Progenitor cell of endocrine pancreas (in vitro differentiated cells): Measurements from ENCODE around the gene INPPL1. TPM values are rescaled to one million over a fixed set of nuclear protein-coding genes. Genes with fewer than 3 reads are reported as not detected.

Source experiments
- DNase-seq: peaks from one replicate; pipeline ENCODE4 v3.0.0; 2021; ENCODE audit warnings: low spot score; ENCODE audit not compliant: unreplicated experiment
- H3K27ac Mint-ChIP-seq: 2 replicates; pipeline ENCODE4 v1.8.0; 2021; ENCODE audit warnings: mild to moderate bottlenecking, moderate library complexity, mixed read lengths
- H3K27me3 Mint-ChIP-seq: 2 replicates; pipeline ENCODE4 v1.8.0; 2021; ENCODE audit warnings: mixed read lengths
- H3K36me3 Mint-ChIP-seq: 2 replicates; pipeline ENCODE4 v1.8.0; 2022; ENCODE audit warnings: mixed read lengths; ENCODE audit not compliant: insufficient read depth
- H3K4me1 Mint-ChIP-seq: 2 replicates; pipeline ENCODE4 v1.8.0; 2021; ENCODE audit warnings: low read depth, mixed read lengths
- H3K4me3 Mint-ChIP-seq: 2 replicates; pipeline ENCODE4 v1.8.0; 2021; ENCODE audit warnings: low read depth, mild to moderate bottlenecking, moderate library complexity, mixed read lengths
- H3K9me3 Mint-ChIP-seq: 2 replicates; pipeline ENCODE4 v1.8.0; 2021; ENCODE audit warnings: low read depth, mixed read lengths
- total RNA-seq: library from RNA; stranded (reverse); gene quantifications from 2 replicates; pipeline ENCODE4 v1.2.1, GENCODE V29; 2021
- TF ChIP-seq, protein P1 (sequence below): fragments of 200-600 bp; sonication (generic); IDR thresholded peaks from one replicate; pipeline ENCODE4 v1.5.0; 2021; ENCODE audit warnings: antibody characterized with exemption, mild to moderate bottlenecking; ENCODE audit not compliant: unreplicated experiment

Gene INPPL1
- total RNA-seq, 1 donor from 2014 or later: 394 TPM

- no peaks in the 10 kb centered on the region for H3K4me1 Mint-ChIP-seq
- H3K36me3 Mint-ChIP-seq: no peaks in the 10 kb centered on the region
- no peak for DNase-seq
- H3K27ac Mint-ChIP-seq: no peak overlapping the region
- TF ChIP-seq, protein P1, sequence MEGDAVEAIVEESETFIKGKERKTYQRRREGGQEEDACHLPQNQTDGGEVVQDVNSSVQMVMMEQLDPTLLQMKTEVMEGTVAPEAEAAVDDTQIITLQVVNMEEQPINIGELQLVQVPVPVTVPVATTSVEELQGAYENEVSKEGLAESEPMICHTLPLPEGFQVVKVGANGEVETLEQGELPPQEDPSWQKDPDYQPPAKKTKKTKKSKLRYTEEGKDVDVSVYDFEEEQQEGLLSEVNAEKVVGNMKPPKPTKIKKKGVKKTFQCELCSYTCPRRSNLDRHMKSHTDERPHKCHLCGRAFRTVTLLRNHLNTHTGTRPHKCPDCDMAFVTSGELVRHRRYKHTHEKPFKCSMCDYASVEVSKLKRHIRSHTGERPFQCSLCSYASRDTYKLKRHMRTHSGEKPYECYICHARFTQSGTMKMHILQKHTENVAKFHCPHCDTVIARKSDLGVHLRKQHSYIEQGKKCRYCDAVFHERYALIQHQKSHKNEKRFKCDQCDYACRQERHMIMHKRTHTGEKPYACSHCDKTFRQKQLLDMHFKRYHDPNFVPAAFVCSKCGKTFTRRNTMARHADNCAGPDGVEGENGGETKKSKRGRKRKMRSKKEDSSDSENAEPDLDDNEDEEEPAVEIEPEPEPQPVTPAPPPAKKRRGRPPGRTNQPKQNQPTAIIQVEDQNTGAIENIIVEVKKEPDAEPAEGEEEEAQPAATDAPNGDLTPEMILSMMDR: no peak
- peaks cover 2% of the 10 kb centered on the region for H3K9me3 Mint-ChIP-seq
- peaks cover 9% of the 10 kb centered on the region for H3K27me3 Mint-ChIP-seq
- no peak overlapping the region for H3K4me3 Mint-ChIP-seq
Observed at GRCh38 chr11:72278905-72279304, 54.3 kb downstream of the INPPL1 start.

DNA sequence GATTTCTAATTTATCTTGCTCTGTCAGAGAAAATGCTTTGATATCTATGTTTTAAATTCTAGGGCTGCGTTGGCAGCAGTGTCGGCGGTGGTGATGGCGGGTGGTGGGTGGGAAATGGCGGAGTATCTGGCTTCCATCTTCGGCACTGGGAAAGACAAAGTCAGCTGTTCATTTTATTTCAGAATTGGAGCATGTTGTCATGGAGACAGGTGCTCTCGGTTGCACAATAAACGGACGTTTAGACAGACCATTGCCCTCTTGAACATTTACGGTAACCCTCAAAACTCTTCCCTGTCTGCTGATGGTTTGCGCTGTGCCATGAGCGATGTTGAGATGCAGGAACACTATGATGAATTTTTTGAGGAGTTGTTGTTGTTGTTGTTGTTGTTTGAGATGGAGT, 55.5 kb downstream of the INPPL1 start:
- TF ChIP-seq, protein P1: no peak
- Mint-ChIP-seq H3K36me3 (no peaks in the 10 kb centered on the region), H3K27me3 (peaks cover 10% of the 10 kb centered on the region), H3K4me3 (no peak overlapping the region), H3K4me1 (no peaks in the 10 kb centered on the region), H3K9me3 (peaks cover 2% of the 10 kb centered on the region), H3K27ac (no peak overlapping the region)
- DNase-seq: no peak

- Mint-ChIP-seq H3K9me3 (no peaks in the 10 kb centered on the region), H3K27ac (no peak overlapping the region), H3K4me3 (no peak overlapping the region), H3K4me1 (no peaks in the 10 kb centered on the region), H3K27me3 (peaks cover 10% of the 10 kb centered on the region), H3K36me3 (no peaks in the 10 kb centered on the region)
- no peak for DNase-seq
- TF ChIP-seq, protein P1: no peak
Observed at GRCh38 chr11:72280726-72281315, 56.3 kb downstream of the INPPL1 start.

DNA sequence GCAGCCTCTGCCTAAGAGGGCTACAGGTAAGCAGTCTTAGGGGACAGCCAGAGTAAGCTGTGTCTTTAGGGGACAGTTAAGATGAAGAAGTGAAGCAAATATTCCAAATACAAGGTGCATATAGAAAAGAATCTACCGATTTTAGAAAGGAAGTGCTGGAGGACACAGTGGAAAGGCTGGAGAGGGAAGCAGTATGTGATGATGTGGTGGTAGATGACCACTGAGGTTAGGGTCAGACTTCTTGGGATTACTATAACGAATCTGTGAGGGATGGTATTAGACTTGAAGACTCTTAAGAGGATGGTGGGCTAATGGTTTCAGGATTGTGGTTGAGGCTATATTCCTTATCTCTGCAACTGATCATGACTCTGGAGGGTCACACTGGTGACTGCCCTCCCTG, 59.4 kb downstream of the INPPL1 start:
- H3K4me1 Mint-ChIP-seq: no peaks in the 10 kb centered on the region
- no peak for DNase-seq
- no peaks in the 10 kb centered on the region for H3K36me3 Mint-ChIP-seq
- TF ChIP-seq, protein P1: no peak
- no peak overlapping the region for H3K27ac Mint-ChIP-seq
- H3K9me3 Mint-ChIP-seq: no peaks in the 10 kb centered on the region
- no peak overlapping the region for H3K4me3 Mint-ChIP-seq
- H3K27me3 Mint-ChIP-seq: peaks cover 10% of the 10 kb centered on the region

DNA sequence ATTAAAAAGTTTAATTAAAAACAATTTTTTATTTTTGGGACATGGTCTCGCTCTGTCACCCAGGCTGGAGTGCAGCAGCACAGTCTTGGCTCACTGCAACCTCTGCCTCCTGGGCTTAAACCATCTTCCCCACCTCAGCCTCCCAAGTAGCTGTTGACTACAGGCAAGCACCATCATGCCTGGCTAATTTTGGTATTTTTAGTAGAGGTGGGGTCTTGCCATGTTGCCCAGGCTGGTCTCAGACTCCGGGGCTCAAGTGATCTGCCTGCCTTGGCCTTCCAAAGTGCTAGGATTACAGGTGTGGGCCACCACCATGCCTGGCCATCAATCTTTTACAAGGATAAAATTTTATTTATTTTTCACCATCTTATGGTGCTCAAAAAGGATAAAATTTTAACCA, 62.7 kb downstream of the INPPL1 start:
- Mint-ChIP-seq H3K27me3 (peaks cover 10% of the 10 kb centered on the region), H3K27ac (no peak overlapping the region), H3K36me3 (no peaks in the 10 kb centered on the region), H3K9me3 (no peaks in the 10 kb centered on the region), H3K4me3 (no peak overlapping the region), H3K4me1 (no peaks in the 10 kb centered on the region)
- TF ChIP-seq, protein P1: no peak
- no peak for DNase-seq

Other genes with a start within 250 kb of the INPPL1 start
- gene IL18BP, start 225.9 kb upstream of the INPPL1 start, total RNA-seq: 19.8 and 20.1 TPM in 2 replicates
- gene NUMA1, start 144.2 kb upstream of the INPPL1 start, total RNA-seq: 238 and 255 TPM in 2 replicates
- 12.4 and 14.9 TPM in 2 replicates for gene LRRC51, start 143.9 kb upstream of the INPPL1 start, total RNA-seq
- gene LAMTOR1, start 121.5 kb upstream of the INPPL1 start, total RNA-seq: 84.9 and 85.4 TPM in 2 replicates
- gene TOMT, start 118.8 kb upstream of the INPPL1 start, total RNA-seq: not detected in 2 replicates
- 56.1 and 61.3 TPM in 2 replicates for gene ANAPC15, start 112.1 kb upstream of the INPPL1 start, total RNA-seq
- gene FOLR3, start 89.0 kb upstream of the INPPL1 start, total RNA-seq: 0.98 TPM in 1 of 2 replicates, not detected in the other
- gene FOLR1, start 32.6 kb upstream of the INPPL1 start, total RNA-seq: 5.6 and 6.4 TPM in 2 replicates
- not detected in 2 replicates for gene FOLR2, start 8.0 kb upstream of the INPPL1 start, total RNA-seq
- gene PHOX2A, start 19.4 kb downstream of the INPPL1 start, total RNA-seq: not detected in 2 replicates
- 19.5 and 21.1 TPM in 2 replicates for gene CLPB, start 209.8 kb downstream of the INPPL1 start, total RNA-seq